ENCODE measurements around the gene C17orf113. TPM values are rescaled to one million over a fixed set of nuclear protein-coding genes. Genes with fewer than 3 reads are reported as not detected.

C17orf113 gene
- total and polyA plus RNA-seq, 2 of the 13 experiments (the other 11 are each of a cell fraction or from before 2014, with no cell fraction given): 0.87 to 1.1 TPM

- TF ChIP-seq GMEB1 (CRISPR knock-in tag; IDR thresholded peaks at IDR 0.05; ENCODE audit: borderline replicate concordance): no peak
- no peak for TF ChIP-seq EP300 (IDR thresholded peaks at IDR 0.05; ENCODE audit: low read depth in 2 of 2, low read length in 2 of 2)
- TF ChIP-seq EP300 (CRISPR knock-in tag; IDR thresholded peaks at IDR 0.05; ENCODE audit: borderline replicate concordance): peak; percentile 5; the same call in 1 of the 2 replicates
- TF ChIP-seq ZNF160 (CRISPR knock-in tag; IDR thresholded peaks at IDR 0.05): no peak
- TF ChIP-seq ZMAT5 (CRISPR knock-in tag; IDR thresholded peaks at IDR 0.05; ENCODE audit: borderline replicate concordance, low read depth): no peak
- TF ChIP-seq ZFP82 (CRISPR knock-in tag; IDR thresholded peaks at IDR 0.05; ENCODE audit: borderline replicate concordance): no peak
- no peak for TF ChIP-seq REXO4 (CRISPR knock-in tag; IDR thresholded peaks at IDR 0.05; ENCODE audit: borderline replicate concordance)
- peak; percentile 72; the same call in 1 of the 2 replicates for TF ChIP-seq ZNF687 (CRISPR knock-in tag; IDR thresholded peaks at IDR 0.05)
- no peak for TF ChIP-seq SMARCE1 (IDR thresholded peaks at IDR 0.05; ENCODE audit: borderline replicate concordance)
- TF ChIP-seq ZNF790 (CRISPR knock-in tag; IDR thresholded peaks at IDR 0.05; ENCODE audit: borderline replicate concordance): no peak
- TF ChIP-seq PAX8 (CRISPR knock-in tag; IDR thresholded peaks at IDR 0.05; ENCODE audit: borderline replicate concordance): no peak
- no peak for TF ChIP-seq MBD4 (IDR thresholded peaks at IDR 0.05; ENCODE audit: borderline replicate concordance, low read length)
- no peak for TF ChIP-seq SKIL (CRISPR knock-in tag; IDR thresholded peaks at IDR 0.05; ENCODE audit: borderline replicate concordance)
- TF ChIP-seq SMAD1 (CRISPR knock-in tag; IDR thresholded peaks at IDR 0.05; ENCODE audit: borderline replicate concordance, low read depth): no peak
- TF ChIP-seq ZNF720 (CRISPR knock-in tag; IDR thresholded peaks at IDR 0.05): no peak
- no peak for TF ChIP-seq ZNF496 (CRISPR knock-in tag; IDR thresholded peaks at IDR 0.05; ENCODE audit: insufficient replicate concordance)
- TF ChIP-seq BCL6 (CRISPR knock-in tag; IDR thresholded peaks at IDR 0.05): 0 out of 2 replicates have a peak, but pooled peaks have one; percentile 4
- TF ChIP-seq FOSL2 (CRISPR knock-in tag; IDR thresholded peaks at IDR 0.05): no peak
- no peak for TF ChIP-seq SATB2 (CRISPR knock-in tag; IDR thresholded peaks at IDR 0.05)
- TF ChIP-seq ZNF660 (CRISPR knock-in tag; IDR thresholded peaks at IDR 0.05; ENCODE audit: borderline replicate concordance, low read depth): no peak
- no peak for TF ChIP-seq ZSCAN31 (CRISPR knock-in tag; IDR thresholded peaks at IDR 0.05; ENCODE audit: low read depth)
- 0 out of 2 replicates have a peak, but pooled peaks have one; percentile 12 for TF ChIP-seq SRY (CRISPR knock-in tag; IDR thresholded peaks at IDR 0.05)
- no peak for TF ChIP-seq SETDB1 (CRISPR knock-in tag; IDR thresholded peaks at IDR 0.05; ENCODE audit: borderline replicate concordance)
These were observed 21.6 kb downstream of the C17orf113 start (continued) for GRCh38 chr17:42028791-42029127.

All from HepG2 (cell line).